ENCODE results near the gene XRCC1. TPM values are rescaled to one million over a fixed set of nuclear protein-coding genes. Genes with fewer than 3 reads are reported as not detected.
A peak's percentile ranks its signal among the peaks of the same experiment; 100 is the strongest.

XRCC1 gene
- total and polyA plus RNA-seq, 2 of the 8 experiments (the other 6 are each of a cell fraction or from before 2014, with no cell fraction given): 42.5 to 44.4 TPM

DNA sequence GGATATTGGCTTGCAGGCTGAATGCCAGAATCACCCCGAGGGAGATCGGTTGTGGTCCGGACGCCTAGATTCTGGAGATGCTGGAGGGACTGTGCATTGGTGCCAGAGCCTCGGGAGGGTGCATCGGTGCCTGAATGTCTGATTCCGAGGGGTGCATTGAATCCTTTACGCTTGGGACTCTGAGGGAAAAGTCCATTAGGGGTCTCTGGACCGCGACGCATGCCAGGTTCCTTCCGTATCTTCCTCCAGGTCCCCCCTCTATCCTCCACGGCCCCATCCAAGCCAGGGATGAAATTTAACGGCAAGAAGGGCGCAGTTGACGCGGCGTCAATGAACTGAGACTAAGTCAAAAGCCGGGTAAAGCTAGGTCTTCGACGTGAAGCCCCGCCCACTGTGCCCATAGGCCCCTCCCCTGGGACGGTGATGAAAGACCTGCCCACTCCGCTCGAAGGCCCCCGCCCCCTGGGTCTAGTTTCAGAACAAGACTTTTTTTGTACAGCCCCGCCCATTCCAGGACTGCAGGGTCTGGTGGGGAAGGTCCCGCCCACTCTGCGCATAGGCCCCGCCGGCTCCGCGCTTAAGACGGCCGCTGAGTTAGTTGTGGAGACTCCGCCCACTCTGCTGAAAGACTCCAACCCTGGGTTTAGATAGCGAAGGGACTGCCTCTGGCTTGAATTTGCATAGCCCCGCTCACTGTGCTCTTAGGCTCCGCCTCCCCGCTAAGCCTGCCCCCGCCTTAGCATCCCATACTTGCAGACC, 41.6 kb downstream of the XRCC1 start:
- Histone ChIP-seq H2AFZ (ENCODE audit: low read length) (peak overlapping the region; percentile 45; the same call in 1 of the 2 replicates), H3K79me1 (ENCODE audit: low read depth, low read length) (no peaks in the 10 kb centered on the region), H2BK5ac (ENCODE audit: low read depth, low read length) (peak overlapping the region; percentile 91), H3K18ac (ENCODE audit: extremely low read depth, low read length) (peak overlapping the region; percentile 87), H4K20me1 (replicated peaks in 1 of 2; ENCODE audit: control insufficient read depth in 1 of 2, insufficient read depth in 2 of 2, low read length in 2 of 2) (no peaks in the 10 kb centered on the region), H4K8ac (ENCODE audit: extremely low read depth, insufficient read depth, low read length) (0 out of 2 replicates have a peak overlapping the region, but pooled peaks have one; percentile 5), H3K4me3 (ENCODE audit: extremely low read depth in 1 of 4, insufficient read depth in 2 of 4, low read depth in 3 of 4, low read length in 4 of 4) (peak overlapping the region; percentile 63 to 74 (median 68)), H2BK120ac (replicated peaks; ENCODE audit: low read depth, low read length) (no peak overlapping the region), H3K36me3 (ENCODE audit: control insufficient read depth in 2 of 4, insufficient read depth in 4 of 4, low read length in 3 of 4) (peaks cover 0 to 10% (median 6%) of the 10 kb centered on the region in 4 experiments; a peak in 6 of 8 replicates), H3K79me2 (ENCODE audit: control insufficient read depth in 1 of 2, insufficient read depth in 2 of 2, low read length in 2 of 2) (no peaks in the 10 kb centered on the region), H2AK5ac (ENCODE audit: low read depth, low read length) (0 out of 2 replicates have a peak overlapping the region, but pooled peaks have one; percentile 88), H2BK15ac (ENCODE audit: low read length) (no peak overlapping the region), H3K4me1 (replicated peaks in 1 of 4; ENCODE audit: control insufficient read depth in 3 of 4, insufficient read depth in 4 of 4, low read length in 3 of 4) (peaks cover 0 to 14% (median 4%) of the 10 kb centered on the region in 4 experiments; a peak in 6 of 7 replicates), H3K27me3 (replicated peaks in 1 of 4; ENCODE audit: control insufficient read depth in 3 of 4, extremely low read depth in 1 of 4, insufficient read depth in 3 of 4, low read length in 3 of 4) (no peaks in the 10 kb centered on the region), H4K5ac (ENCODE audit: insufficient read length, low read depth, low read length) (no peak overlapping the region), H3K23me2 (ENCODE audit: low read depth, low read length) (peaks cover 15% of the 10 kb centered on the region), H3K14ac (ENCODE audit: insufficient read length) (no peak overlapping the region), H3K9me3 (ENCODE audit: insufficient read depth in 2 of 2, low read depth in 1 of 2, low read length in 1 of 2) (peaks cover 0 to under 1% of the 10 kb centered on the region in 2 experiments; a peak in 1 of 4 replicates), H3K23ac (ENCODE audit: insufficient read length) (no peak overlapping the region), H3K27ac (ENCODE audit: low read depth, low read length) (no peak overlapping the region), H3K9ac (replicated peaks in 1 of 4; ENCODE audit: extremely low read depth in 1 of 4, low read depth in 3 of 4, low read length in 3 of 4) (peak overlapping the region in 3 of 4 experiments; percentile 34 to 56 (median 34); a peak in 4 of 7 replicates), H3K56ac (replicated peaks; ENCODE audit: insufficient read length, low read depth, low read length) (no peak overlapping the region), H3K4me2 (ENCODE audit: insufficient read depth in 1 of 2, low read depth in 2 of 2, low read length in 2 of 2) (peak overlapping the region; percentile 79 to 97), H2BK12ac (ENCODE audit: low read depth, low read length) (no peak overlapping the region), H4K91ac (replicated peaks; ENCODE audit: insufficient read length, low read length) (no peak overlapping the region), H3K4ac (replicated peaks; ENCODE audit: insufficient read length, low read depth, low read length) (no peak overlapping the region), H2BK20ac (ENCODE audit: low read length) (no peak overlapping the region)
- DNase-seq (ENCODE audit: low read depth in 1 of 2, low spot score in 2 of 2) (peak; percentile 98 to 99), FAIRE-seq (peak; percentile 99)
- CTCF ChIA-PET (ENCODE audit: partially characterized antibody): interaction anchor here (0.7 to 6.9 kb wide), 6 partner anchors 14 to 1546 kb away, joined by 3 to 122 read pairs (median 4); partner anchors contain the start of genes IRGQ, XRCC1 and ZNF576
- WGBS, 2 experiments (ENCODE audit: extremely low coverage in 1 of 2, insufficient coverage in 1 of 2, insufficient read length in 1 of 2, insufficient replicate concordance in 2 of 2, low coverage in 1 of 2, low lambda C conversion rate in 2 of 2, missing lambda C conversion rate in 1 of 2): 2% methylated on average over 38 of the region's 41 CpGs; no CpG with 5 or more reads in 1 of the 2 experiments
- POLR2A ChIA-PET (ENCODE audit: partially characterized antibody): interaction anchor here (0.9 to 3.4 kb wide), 13 partner anchors 19 to 102 kb away, joined by 3 to 13 read pairs (median 4); partner anchors contain the start of genes IRGQ, LYPD3, XRCC1 and ZNF576
- TF ChIP-seq HDAC2 (IDR thresholded peaks at IDR 0.05; ENCODE audit: borderline replicate concordance in 1 of 2, low read depth in 2 of 2, low read length in 2 of 2): 0 out of 4 replicates have a peak, but pooled peaks of 1 of the 2 experiments have one; percentile 36
- TF ChIP-seq BCL11A (IDR thresholded peaks at IDR 0.05; ENCODE audit: low read depth in 2 of 2, low read length in 2 of 2): no peak
- TF ChIP-seq TBP (IDR thresholded peaks at IDR 0.05; ENCODE audit: low read depth, low read length): no peak
- TF ChIP-seq, protein P1, sequence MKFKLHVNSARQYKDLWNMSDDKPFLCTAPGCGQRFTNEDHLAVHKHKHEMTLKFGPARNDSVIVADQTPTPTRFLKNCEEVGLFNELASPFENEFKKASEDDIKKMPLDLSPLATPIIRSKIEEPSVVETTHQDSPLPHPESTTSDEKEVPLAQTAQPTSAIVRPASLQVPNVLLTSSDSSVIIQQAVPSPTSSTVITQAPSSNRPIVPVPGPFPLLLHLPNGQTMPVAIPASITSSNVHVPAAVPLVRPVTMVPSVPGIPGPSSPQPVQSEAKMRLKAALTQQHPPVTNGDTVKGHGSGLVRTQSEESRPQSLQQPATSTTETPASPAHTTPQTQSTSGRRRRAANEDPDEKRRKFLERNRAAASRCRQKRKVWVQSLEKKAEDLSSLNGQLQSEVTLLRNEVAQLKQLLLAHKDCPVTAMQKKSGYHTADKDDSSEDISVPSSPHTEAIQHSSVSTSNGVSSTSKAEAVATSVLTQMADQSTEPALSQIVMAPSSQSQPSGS (IDR thresholded peaks at IDR 0.05; ENCODE audit: low read length): no peak
- no peak for TF ChIP-seq MAFK (IDR thresholded peaks at IDR 0.05; ENCODE audit: low read depth, low read length)
- peak; percentile 40; the same call in 1 of the 2 replicates for TF ChIP-seq PHF8 (conservative IDR thresholded peaks at IDR 0.05; ENCODE audit: low read depth, low read length)
- no peak for TF ChIP-seq EGR1 (IDR thresholded peaks at IDR 0.05; ENCODE audit: borderline replicate concordance, low read depth, low read length)
- peak; percentile 41; the same call in 1 of the 2 replicates for TF ChIP-seq SP4 (IDR thresholded peaks at IDR 0.05; ENCODE audit: low read length)
- no peak for TF ChIP-seq CHD1 (IDR thresholded peaks at IDR 0.05; ENCODE audit: low read depth, low read length)
